LNCaP clone FGC (cell line): ENCODE results near the gene RGMA.

Experiments used
- DNase-seq: peaks from one replicate; pipeline ENCODE4 v3.0.0-alpha.2; 2011; ENCODE audit warnings: low read depth
- H3K4me3 ChIP-seq: 2 replicates; pipeline ENCODE4 v1.5.1; 2011; ENCODE audit warnings: mild to moderate bottlenecking, low read depth, low read length, control low read depth
- TF ChIP-seq, protein P1 (sequence below): IDR thresholded peaks from 2 replicates; pipeline ENCODE4 v1.5.1; 2012; ENCODE audit warnings: mild to moderate bottlenecking; ENCODE audit not compliant: control insufficient read depth, insufficient read depth; ENCODE audit errors: extremely low read depth

Gene RGMA

DNA sequence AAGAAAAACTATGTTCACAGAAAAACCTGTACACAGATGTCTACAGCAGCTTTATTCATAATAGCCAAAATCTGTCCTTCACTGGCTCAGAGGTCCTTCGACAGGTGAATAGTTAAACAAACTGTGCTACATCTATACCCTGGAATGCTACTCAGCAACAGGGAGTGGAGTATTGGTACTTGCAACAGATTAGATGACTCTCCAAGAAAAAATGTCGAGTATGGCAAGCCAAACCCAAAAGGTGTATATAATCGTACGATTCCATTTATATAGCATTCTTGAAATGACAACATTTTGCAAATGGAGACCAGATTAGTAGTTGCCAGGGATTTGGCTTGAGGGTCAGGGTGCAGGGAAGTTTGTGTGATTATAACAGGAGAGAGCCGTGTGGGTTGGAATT, 22.4 kb upstream of the RGMA start:
- TF ChIP-seq, protein P1, sequence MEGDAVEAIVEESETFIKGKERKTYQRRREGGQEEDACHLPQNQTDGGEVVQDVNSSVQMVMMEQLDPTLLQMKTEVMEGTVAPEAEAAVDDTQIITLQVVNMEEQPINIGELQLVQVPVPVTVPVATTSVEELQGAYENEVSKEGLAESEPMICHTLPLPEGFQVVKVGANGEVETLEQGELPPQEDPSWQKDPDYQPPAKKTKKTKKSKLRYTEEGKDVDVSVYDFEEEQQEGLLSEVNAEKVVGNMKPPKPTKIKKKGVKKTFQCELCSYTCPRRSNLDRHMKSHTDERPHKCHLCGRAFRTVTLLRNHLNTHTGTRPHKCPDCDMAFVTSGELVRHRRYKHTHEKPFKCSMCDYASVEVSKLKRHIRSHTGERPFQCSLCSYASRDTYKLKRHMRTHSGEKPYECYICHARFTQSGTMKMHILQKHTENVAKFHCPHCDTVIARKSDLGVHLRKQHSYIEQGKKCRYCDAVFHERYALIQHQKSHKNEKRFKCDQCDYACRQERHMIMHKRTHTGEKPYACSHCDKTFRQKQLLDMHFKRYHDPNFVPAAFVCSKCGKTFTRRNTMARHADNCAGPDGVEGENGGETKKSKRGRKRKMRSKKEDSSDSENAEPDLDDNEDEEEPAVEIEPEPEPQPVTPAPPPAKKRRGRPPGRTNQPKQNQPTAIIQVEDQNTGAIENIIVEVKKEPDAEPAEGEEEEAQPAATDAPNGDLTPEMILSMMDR: no peak
- H3K4me3 ChIP-seq: no peak overlapping the region
- no peak for DNase-seq

DNA sequence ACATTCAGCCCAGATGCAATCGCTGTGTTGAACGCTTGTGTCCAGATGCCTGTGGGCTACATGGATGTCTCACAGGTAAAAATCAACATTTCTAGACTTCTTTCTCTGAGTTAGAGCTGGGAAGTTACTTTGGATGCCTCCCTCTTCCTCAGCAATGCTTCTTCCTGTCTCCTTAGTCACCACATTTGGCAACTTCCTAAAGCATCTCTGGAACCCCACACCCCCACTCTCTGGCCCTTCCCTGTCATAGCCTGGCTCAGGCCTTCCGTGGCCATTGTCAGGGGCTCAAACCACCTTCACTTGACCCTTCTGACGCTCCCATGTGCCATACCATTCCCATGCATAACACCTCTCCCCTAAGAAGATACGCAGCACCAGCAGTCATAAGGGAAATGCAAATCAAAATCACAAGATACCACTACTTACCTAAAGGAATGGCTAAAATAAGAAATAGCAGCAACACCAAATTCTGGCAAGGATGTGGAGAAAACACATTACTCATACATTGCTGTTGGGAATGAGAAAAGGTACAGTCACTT, 21.6 kb upstream of the RGMA start:
- no peak for DNase-seq
- TF ChIP-seq, protein P1: no peak
- no peak overlapping the region for H3K4me3 ChIP-seq

DNA sequence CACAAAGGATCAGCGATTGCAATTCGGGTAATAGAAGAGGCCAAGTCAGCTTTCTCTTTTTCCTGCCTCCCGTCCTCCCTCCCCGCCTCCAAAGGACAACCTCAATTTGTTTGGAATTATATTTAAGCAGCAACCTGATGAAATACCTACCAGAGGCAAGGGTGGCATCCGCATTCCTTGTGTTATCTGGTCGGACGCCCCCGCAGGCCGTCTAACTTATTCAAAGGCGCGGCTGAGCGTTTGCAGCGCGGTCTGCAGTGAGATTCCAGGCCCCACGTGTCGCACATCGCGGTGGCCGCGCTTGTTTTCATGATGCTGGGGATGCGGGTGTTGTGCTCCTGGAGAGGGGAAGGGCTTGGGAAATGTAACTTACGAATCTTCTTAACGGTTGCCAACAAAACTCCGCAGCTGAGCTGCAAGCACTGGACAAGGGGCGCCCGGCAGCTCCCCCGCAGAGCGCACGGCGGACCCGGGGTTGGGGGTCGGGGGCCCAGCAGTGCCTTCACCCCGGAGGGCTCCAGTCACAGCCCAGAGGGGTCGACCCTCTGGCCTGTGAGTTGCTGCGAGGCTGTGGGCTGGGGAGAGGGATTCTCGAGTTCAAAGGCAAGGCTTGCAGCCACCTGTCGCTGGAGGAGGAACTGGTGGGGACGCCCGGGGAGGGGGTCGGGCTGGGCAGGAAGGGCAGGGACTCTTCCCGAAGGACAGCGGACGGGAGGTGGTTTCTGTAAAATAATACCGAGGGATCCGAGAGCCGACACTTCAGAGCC, 20.5 kb upstream of the RGMA start:
- DNase-seq: no peak
- no peak overlapping the region for H3K4me3 ChIP-seq
- TF ChIP-seq, protein P1: no peak

DNA sequence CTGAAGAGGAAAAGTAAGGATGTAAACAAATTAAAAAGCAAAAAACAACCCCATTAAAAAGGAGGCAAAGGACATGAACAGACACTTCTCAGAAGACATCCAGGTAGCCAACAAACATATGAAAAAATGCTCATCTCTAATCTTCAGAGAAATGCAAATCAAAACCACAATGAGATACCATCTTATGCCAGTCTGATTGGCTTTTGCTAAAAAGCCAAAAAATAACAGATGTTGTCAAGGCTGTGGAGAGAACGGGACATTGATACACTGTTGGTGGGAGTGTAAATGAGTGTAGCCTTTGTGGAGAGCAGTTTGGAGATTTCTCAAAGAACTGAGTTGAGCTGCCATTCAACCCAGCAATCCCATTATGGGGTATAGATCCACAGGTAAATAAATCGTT, 18.6 kb upstream of the RGMA start:
- no peak overlapping the region for H3K4me3 ChIP-seq
- DNase-seq: no peak
- TF ChIP-seq, protein P1: no peak

DNA sequence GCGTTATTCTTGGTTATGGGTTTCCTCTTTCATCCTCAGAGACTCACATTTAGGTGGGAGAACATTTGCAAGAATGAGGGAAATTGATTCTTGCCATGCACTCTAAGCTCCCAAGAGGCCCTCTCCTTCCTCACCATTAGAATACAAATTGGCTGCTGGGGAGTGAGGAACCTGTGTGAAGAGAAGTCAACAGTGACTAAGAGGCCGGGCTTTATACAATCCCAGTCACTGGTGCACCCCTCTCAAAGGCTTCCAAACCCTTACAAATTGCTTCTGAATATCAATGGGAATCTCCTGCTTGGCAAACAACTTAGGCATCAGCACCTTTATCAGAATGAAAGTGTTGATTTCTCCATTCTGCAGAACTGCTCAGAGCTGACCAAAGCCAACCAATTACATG, 16.5 kb upstream of the RGMA start:
- TF ChIP-seq, protein P1: no peak
- no peak for DNase-seq
- no peak overlapping the region for H3K4me3 ChIP-seq

DNA sequence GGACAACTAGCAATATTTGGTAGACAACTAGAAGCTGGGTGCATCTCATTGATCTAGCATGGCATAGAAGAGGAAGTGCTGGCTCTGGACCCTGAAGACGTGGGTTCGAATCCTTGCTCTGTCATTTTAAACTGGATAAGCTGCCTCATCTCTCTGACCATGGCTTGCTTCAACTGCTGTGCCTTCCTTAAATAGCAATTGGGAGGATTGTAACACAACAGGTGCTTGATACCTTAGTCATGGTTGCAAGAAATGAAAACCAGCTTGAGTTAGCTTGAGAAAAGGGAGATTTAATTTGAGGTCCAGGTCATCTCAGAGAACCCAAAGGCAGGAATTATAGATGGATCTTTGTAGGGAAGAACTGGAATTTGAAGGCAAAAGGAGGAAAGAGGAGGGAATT, 14.8 kb upstream of the RGMA start:
- TF ChIP-seq, protein P1: no peak
- no peak overlapping the region for H3K4me3 ChIP-seq
- no peak for DNase-seq

DNA sequence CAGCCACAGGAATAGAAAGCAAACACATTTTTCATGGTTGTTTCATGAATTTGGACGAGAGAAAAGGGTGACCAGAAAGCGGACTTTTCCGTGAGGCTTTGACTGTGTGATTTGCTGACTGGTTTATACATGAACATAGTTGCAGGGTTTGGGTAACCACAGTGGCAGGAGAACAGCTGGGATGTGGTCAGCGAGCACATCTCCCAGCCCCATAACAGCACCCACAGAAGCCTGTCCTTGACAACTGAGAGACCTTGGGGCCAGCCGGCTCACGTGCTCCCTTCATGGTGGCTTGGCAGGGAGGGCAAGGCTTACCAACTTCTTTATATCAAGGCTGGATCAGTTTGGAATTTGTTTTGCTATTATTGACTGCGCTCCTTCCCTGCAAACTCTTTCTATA, 13.2 kb upstream of the RGMA start:
- no peak for DNase-seq
- TF ChIP-seq, protein P1: no peak
- H3K4me3 ChIP-seq: no peak overlapping the region
